CD4-positive, alpha-beta T cell (primary cell): ENCODE measurements around the gene CYP26A1. TPM values are rescaled to one million over a fixed set of nuclear protein-coding genes. Genes with fewer than 3 reads are reported as not detected.

ENCODE experiments used
- ATAC-seq: fragments of 200-7000 bp; cut with Tn5 transposase; one replicate; pipeline ENCODE4 v1.10.0; 2022; ENCODE audit warnings: mild to moderate bottlenecking; ENCODE audit not compliant: poor library complexity
- CTCF ChIA-PET: fragments of 350-600 bp; sonication (Branson Sonifier 250); formaldehyde crosslinking; loops from one replicate; lab custom pipeline; 2021; ENCODE audit warnings: antibody characterized with exemption, inconsistent platforms; lab: Charles Lee
- POLR2A ChIA-PET: fragments of 350-600 bp; sonication (Branson Sonifier 250); formaldehyde crosslinking; loops from one replicate; lab custom pipeline; 2021; ENCODE audit warnings: antibody characterized with exemption, inconsistent platforms; lab: Charles Lee
- DNase-seq, 14 experiments: peaks; one replicate each; pipeline ENCODE4 v3.0.0-alpha.2; 2013 to 2020; ENCODE audit warnings: mixed read lengths in 2 of 14
- H3K27ac ChIP-seq, 2 donors: one replicate each; pipeline versions ENCODE4 v1.5.1 to v1.7.0; 2013; ENCODE audit warnings: low read length in 2 of 2, low read depth in 1 of 2, mild to moderate bottlenecking in 1 of 2
- H3K27me3 ChIP-seq, 2 experiments: 1 replicate in 1 of 2; 2 replicates in 1 of 2; pipeline versions ENCODE4 v1.6.1 to v1.7.0; 2013; ENCODE audit warnings: low read length in 2 of 2, control low read depth in 1 of 2, mild to moderate bottlenecking in 1 of 2, moderate library complexity in 1 of 2; ENCODE audit not compliant: insufficient read depth in 2 of 2, control insufficient read depth in 1 of 2
- H3K36me3 ChIP-seq: one replicate; pipeline ENCODE4 v1.6.1; 2013; ENCODE audit warnings: low read length, control low read depth; ENCODE audit not compliant: insufficient read depth
- H3K4me1 ChIP-seq: one replicate; pipeline ENCODE4 v1.6.1; 2013; ENCODE audit warnings: low read length, control low read depth; ENCODE audit not compliant: insufficient read depth
- H3K4me3 ChIP-seq: one replicate; pipeline ENCODE4 v1.5.1; 2013; ENCODE audit warnings: mild to moderate bottlenecking, low read length, moderate library complexity
- H3K9me3 ChIP-seq, 2 experiments: 1 replicate in 1 of 2; 2 replicates in 1 of 2; pipeline versions ENCODE4 v1.6.1 to v1.7.0; 2013; ENCODE audit warnings: low read length in 2 of 2, mild to moderate bottlenecking in 2 of 2, control low read depth in 1 of 2, moderate library complexity in 1 of 2; ENCODE audit not compliant: control insufficient read depth in 1 of 2, insufficient read depth in 1 of 2
- H3K27ac Mint-ChIP-seq: one replicate; pipeline ENCODE4 v1.8.0; 2020; ENCODE audit warnings: mixed read lengths
- H3K27me3 Mint-ChIP-seq: one replicate; pipeline ENCODE4 v1.8.0; 2021; ENCODE audit warnings: mixed read lengths
- H3K36me3 Mint-ChIP-seq: one replicate; pipeline ENCODE4 v1.8.0; 2021; ENCODE audit warnings: low read depth, mixed read lengths
- H3K4me1 Mint-ChIP-seq: one replicate; pipeline ENCODE4 v1.8.0; 2021; ENCODE audit warnings: low read depth, mixed read lengths
- H3K4me3 Mint-ChIP-seq: one replicate; pipeline ENCODE4 v1.8.0; 2020; ENCODE audit warnings: mild to moderate bottlenecking, mixed read lengths
- H3K9me3 Mint-ChIP-seq: one replicate; pipeline ENCODE4 v1.8.0; 2020; ENCODE audit warnings: mixed read lengths
- intact Hi-C, 2 experiments: fragments of 100-400 bp; cut with DNase I in 1 of 2; cut with micrococcal nuclease in 1 of 2; formaldehyde crosslinking; loops; one replicate each; pipeline versions ENCODE4 v1.15.1 to v1.9.0; 2023 to 2025; cut with DNase I, micrococcal nuclease
- total RNA-seq, 174 experiments: library from RNA in 2 of 174; stranded (reverse) in 2 of 174; gene quantifications; one replicate each; pipeline ENCODE4 v1.2.3 and lab custom pipeline; 2021 to 2026
- TF ChIP-seq, protein P1 (sequence below): fragments of 200-600 bp; IDR thresholded peaks from one replicate; pipeline ENCODE4 v1.8.0; 2022; ENCODE audit warnings: antibody characterized with exemption, mild to moderate bottlenecking

The CYP26A1 gene
- total RNA-seq, 2 experiments from 2014 or later = not detected

- ATAC-seq (no peak), DNase-seq (no peak)
- Histone ChIP-seq H3K27ac (no peak overlapping the region), H3K4me1 (peaks cover 33% of the 10 kb centered on the region), H3K36me3 (no peaks in the 10 kb centered on the region), H3K27me3 (peaks cover 47 to 61% of the 10 kb centered on the region in 2 experiments), H3K9me3 (peaks cover 0 to 10% of the 10 kb centered on the region in 2 experiments), H3K4me3 (no peak overlapping the region)
- POLR2A ChIA-PET = no interaction called here
- no peak overlapping the region for H3K27ac Mint-ChIP-seq
- peaks cover 12% of the 10 kb centered on the region for H3K4me1 Mint-ChIP-seq
- no peak overlapping the region for H3K4me3 Mint-ChIP-seq
- intact Hi-C loops = no loop called here
- TF ChIP-seq, protein P1, sequence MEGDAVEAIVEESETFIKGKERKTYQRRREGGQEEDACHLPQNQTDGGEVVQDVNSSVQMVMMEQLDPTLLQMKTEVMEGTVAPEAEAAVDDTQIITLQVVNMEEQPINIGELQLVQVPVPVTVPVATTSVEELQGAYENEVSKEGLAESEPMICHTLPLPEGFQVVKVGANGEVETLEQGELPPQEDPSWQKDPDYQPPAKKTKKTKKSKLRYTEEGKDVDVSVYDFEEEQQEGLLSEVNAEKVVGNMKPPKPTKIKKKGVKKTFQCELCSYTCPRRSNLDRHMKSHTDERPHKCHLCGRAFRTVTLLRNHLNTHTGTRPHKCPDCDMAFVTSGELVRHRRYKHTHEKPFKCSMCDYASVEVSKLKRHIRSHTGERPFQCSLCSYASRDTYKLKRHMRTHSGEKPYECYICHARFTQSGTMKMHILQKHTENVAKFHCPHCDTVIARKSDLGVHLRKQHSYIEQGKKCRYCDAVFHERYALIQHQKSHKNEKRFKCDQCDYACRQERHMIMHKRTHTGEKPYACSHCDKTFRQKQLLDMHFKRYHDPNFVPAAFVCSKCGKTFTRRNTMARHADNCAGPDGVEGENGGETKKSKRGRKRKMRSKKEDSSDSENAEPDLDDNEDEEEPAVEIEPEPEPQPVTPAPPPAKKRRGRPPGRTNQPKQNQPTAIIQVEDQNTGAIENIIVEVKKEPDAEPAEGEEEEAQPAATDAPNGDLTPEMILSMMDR = no peak
- CTCF ChIA-PET = no interaction called here
- no peaks in the 10 kb centered on the region for H3K36me3 Mint-ChIP-seq
- H3K27me3 Mint-ChIP-seq = peaks cover 71% of the 10 kb centered on the region
- H3K9me3 Mint-ChIP-seq = no peaks in the 10 kb centered on the region
Observed at GRCh38 chr10:93077860-93078337, 4.2 kb downstream of the CYP26A1 start.

DNA sequence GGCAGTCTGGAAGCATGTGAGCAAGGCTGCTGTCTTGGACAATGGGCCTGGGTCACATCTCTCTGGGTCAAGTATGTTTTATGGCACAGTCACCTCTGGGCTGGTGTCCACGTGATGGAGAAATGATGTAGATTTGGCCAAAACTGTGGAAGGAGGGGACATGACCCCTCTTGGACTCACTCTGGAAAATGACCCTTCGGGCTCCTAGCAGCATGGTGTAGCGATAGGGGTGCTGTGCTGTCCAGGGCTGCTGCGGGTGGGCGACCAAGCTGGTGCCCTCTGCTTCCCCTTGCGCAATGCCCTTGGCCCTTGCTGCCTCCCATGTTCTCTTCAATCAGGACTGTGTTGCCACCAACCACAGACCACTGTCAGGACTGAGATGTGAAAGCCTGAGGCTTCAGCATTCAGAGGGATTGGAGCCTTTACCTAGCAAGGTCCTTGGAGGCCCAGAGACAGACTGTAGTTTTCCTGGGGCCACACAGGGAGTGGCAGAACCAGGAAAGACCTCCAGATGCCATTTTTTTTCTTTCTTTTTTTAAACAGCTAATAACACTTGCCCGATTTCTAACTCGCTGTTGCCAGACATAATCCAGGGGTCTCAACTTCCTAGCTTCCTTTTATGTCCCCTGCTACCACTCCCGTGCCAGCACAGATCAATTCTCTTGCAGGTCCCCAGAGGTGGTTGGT, 6.1 kb downstream of the CYP26A1 start:
- POLR2A ChIA-PET = no interaction called here

DNA sequence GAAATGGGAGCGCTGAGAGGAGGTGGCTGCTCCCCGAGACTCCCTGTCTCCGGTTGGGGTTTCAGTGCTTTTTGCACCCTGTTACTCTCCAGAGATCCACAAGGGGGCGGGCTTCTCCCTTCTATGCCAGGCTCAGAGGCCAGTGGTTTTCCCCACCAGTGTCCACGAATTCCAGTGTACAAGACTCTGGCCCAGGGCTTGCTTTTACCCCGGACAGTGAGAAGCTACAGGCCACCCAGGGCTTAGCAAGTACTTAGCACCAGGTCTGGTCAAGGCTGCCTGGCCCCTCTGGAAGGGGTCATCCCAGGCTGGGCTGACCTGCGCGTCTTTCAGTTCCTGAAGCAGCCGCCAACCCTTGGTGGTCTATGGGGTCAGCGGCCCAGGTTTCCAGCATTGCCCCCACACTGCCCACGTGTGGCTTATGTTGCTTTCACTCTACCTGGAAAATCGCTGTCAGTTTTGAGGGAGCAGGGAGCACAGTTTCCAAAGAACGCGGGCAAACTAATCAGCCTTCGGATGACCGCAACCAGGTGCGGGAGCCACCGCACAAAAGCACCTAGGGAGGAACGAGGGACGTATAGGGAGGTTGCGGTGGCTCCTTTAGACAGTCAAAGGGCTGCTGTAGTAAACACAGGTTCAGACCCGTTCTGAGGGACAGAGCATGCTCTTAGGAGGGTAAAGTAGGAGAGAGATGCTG, 6.8 kb downstream of the CYP26A1 start:
- Histone ChIP-seq H3K27ac (no peak overlapping the region), H3K27me3 (peaks cover 24 to 38% of the 10 kb centered on the region in 2 experiments), H3K9me3 (no peaks in the 10 kb centered on the region), H3K4me3 (no peak overlapping the region), H3K36me3 (no peaks in the 10 kb centered on the region), H3K4me1 (peaks cover 7% of the 10 kb centered on the region)
- TF ChIP-seq, protein P1 = peak; percentile 76
- POLR2A ChIA-PET = no interaction called here
- Mint-ChIP-seq H3K4me3 (peak overlapping the region; percentile 23), H3K27me3 (peaks cover 57% of the 10 kb centered on the region), H3K36me3 (no peaks in the 10 kb centered on the region), H3K27ac (no peak overlapping the region), H3K9me3 (no peaks in the 10 kb centered on the region), H3K4me1 (peaks cover 5% of the 10 kb centered on the region)
- ATAC-seq = peak; percentile 64
- intact Hi-C loops = loop anchor here (1.0 to 10.0 kb wide), 6 partner anchors 193 to 402 kb away; partner anchors contain the start of gene MYOF (in 1 of the 2)
- CTCF ChIA-PET = interaction anchor here (0.8 to 1.1 kb wide), 2 partner anchors 8 to 18 kb away, joined by 4 read pairs; no protein-coding TSS in a partner anchor
- peak; percentile 27 to 70 (median 38) for DNase-seq

More for the DNA sequence above, 6.1 kb downstream of the CYP26A1 start:
- Mint-ChIP-seq H3K27ac (no peak overlapping the region), H3K9me3 (no peaks in the 10 kb centered on the region), H3K27me3 (peaks cover 64% of the 10 kb centered on the region), H3K4me1 (peaks cover 7% of the 10 kb centered on the region), H3K36me3 (no peaks in the 10 kb centered on the region), H3K4me3 (peak overlapping the region; percentile 23)
- peaks cover 31 to 44% of the 10 kb centered on the region in 2 experiments for H3K27me3 ChIP-seq
- peaks cover 14% of the 10 kb centered on the region for H3K4me1 ChIP-seq
- TF ChIP-seq, protein P1 = no peak
- intact Hi-C loops = loop anchor here (1.0 to 10.0 kb wide), 6 partner anchors 193 to 402 kb away; partner anchors contain the start of gene MYOF (in 1 of the 2)
- H3K4me3 ChIP-seq = no peak overlapping the region
- peaks cover 0 to 5% of the 10 kb centered on the region in 2 experiments for H3K9me3 ChIP-seq
- DNase-seq = peak in 1 of 14 experiments; percentile 10
- H3K36me3 ChIP-seq = no peaks in the 10 kb centered on the region
- CTCF ChIA-PET = interaction anchor here (0.8 to 1.1 kb wide), 2 partner anchors 9 to 19 kb away, joined by 4 read pairs; no protein-coding TSS in a partner anchor
- H3K27ac ChIP-seq = no peak overlapping the region
- no peak for ATAC-seq
